GM10266 (cell line): ENCODE data around the gene CHRNA9.

Experiments used
- DNase-seq: peaks from one replicate; pipeline ENCODE4 v3.0.0; 2012; ENCODE audit errors: extremely low spot score
- TF ChIP-seq, protein P1 (sequence below): IDR thresholded peaks from 2 replicates; pipeline ENCODE4 v1.5.1; 2012; ENCODE audit warnings: mild to moderate bottlenecking, low read depth; ENCODE audit not compliant: control insufficient read depth, insufficient read depth; ENCODE audit errors: missing control alignments

Gene CHRNA9

DNA sequence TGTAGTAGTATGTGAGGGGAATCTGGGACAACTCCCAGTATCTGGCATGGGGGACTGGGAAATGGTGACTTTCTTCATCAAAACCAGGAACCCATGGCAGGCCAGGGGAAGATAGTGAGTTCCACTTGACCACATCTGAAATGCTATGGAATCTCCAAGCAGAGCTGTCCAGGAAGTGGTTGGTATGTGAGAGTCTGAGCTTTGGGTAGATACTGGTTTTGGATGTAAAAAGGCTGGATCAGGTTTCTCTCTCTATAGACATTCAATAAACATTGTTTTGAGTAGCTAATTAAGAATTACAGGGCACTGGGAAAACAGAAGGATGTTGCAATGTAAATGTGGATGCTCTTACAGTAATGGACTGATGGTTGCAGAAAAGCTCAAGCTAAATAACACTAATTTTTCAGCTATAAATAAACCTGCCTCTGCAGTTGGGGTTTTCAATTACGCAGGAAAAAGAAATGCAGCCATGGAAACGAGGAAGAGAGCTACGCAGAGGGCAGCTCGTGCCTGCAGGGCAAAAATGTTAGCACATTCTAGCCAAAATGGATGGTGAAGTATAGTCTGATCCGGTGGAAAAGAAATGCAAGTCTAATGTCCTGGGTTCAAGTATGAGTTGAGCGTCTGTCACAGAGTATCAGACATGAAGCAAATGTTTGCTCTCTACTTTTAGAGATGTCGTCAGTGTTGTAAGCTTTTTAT is 13.4 kb upstream of the CHRNA9 start:
- TF ChIP-seq, protein P1, sequence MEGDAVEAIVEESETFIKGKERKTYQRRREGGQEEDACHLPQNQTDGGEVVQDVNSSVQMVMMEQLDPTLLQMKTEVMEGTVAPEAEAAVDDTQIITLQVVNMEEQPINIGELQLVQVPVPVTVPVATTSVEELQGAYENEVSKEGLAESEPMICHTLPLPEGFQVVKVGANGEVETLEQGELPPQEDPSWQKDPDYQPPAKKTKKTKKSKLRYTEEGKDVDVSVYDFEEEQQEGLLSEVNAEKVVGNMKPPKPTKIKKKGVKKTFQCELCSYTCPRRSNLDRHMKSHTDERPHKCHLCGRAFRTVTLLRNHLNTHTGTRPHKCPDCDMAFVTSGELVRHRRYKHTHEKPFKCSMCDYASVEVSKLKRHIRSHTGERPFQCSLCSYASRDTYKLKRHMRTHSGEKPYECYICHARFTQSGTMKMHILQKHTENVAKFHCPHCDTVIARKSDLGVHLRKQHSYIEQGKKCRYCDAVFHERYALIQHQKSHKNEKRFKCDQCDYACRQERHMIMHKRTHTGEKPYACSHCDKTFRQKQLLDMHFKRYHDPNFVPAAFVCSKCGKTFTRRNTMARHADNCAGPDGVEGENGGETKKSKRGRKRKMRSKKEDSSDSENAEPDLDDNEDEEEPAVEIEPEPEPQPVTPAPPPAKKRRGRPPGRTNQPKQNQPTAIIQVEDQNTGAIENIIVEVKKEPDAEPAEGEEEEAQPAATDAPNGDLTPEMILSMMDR: no peak
- DNase-seq: no peak

GRCh38 chr4:40322811-40323210 is 12.3 kb upstream of the CHRNA9 start:
- TF ChIP-seq, protein P1: no peak
- DNase-seq: no peak

- DNase-seq: no peak
- TF ChIP-seq, protein P1: no peak
These were observed 11.3 kb upstream of the CHRNA9 start for GRCh38 chr4:40323866-40324265.

- TF ChIP-seq, protein P1: peak; percentile 81
- DNase-seq: peak; percentile 76
These were observed 9.6 kb upstream of the CHRNA9 start for GRCh38 chr4:40325406-40326019.

DNA sequence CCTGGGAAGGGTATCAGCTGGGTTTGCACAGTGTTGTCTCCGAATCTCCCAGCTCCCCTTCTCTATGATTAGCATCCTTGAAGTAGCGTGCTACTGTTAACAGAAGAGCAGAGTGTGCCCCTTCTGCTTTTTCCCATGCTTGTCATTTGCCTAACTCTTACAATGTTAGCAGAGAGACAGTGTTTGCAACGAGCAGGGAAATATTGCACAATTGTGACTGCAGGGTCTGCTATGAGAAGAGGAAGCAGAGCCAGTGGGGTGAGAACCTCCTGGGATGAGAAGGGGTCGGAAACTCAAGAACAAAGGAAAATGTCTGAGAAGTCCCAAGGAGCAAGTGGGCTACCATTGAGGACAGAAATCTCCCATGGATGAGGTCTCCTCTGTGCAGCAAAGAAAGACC is 7.8 kb upstream of the CHRNA9 start:
- no peak for DNase-seq
- TF ChIP-seq, protein P1: no peak

DNA sequence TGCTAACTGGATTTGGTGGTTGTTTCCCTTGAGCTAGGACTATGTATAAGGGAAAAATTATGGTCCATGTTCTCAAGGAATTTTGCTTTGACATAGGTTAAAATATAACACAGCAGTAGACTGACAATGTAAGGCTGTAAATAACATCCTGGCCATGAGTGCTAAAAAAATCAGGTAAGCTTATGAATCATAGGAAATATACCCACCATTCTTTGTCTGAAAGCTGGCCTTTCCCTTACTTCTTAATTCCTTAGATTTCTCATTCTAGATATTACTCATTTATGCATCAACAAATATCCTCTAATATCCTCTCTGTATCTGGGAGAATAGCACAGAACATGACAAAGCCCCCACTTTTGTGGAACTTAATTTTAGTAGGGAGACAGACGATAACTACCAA is 6.8 kb upstream of the CHRNA9 start:
- TF ChIP-seq, protein P1: no peak
- DNase-seq: no peak

DNA sequence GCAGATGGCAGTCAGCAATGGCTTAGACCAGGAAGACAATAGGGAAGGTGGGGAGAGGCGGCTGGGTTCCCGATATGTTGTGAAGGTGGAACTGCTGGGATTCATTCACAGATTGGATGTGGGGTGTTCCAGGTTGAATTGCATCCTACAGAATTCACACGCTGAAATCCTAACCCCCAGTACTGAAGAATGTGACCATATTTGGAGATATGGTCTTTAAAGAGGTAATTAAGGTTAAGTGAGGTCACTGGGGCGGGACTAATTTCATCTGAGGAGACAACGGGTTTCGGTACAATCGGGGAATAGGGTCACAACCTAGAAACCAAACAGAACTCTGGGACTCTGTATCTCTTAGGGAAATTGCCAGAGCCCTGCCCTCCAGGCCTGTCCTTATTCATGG is 5.3 kb upstream of the CHRNA9 start:
- DNase-seq: no peak
- TF ChIP-seq, protein P1: no peak
